HTERT RPE-1 (cell line): ENCODE results near the gene TOX3.

Source experiments
- in situ Hi-C: fragments of 300-500 bp; cut with MboI; formaldehyde crosslinking; loops from 4 replicates; pipeline ENCODE4 v1.14.3; 2020; ENCODE audit warnings: low sequenced_read_pairs

The TOX3 gene

DNA sequence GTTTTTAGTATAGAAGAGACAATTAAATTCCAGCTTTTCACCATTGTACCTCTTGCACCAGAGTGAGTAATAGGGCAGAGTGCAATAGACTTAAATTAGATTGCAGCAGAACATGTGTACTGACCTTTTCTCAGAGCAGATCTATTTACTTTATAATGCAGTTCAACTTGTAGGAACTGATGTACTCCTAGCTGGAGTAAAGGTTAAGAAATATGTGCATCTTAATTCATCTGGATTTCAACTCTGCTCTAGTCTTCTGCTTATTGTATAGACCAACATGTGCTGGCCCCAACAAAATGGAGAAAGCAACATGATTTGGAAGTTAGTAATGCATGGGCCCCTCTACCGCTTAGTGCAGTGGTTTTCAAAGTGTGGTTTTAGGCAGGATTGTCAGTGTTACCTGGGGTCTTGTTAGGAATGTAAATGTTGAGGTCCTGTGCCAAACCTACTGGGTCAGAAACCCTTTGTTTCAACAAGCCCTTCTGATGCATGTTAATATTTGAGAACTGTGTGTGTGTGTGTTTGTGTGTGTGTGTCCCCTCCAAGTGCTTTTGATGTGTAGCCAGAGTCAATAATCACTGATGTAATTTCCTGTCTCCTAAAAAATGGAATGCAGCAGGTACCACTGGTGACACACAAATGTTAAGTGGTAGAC, 138.6 kb downstream of the TOX3 start:
- in situ Hi-C loops: no loop called here

DNA sequence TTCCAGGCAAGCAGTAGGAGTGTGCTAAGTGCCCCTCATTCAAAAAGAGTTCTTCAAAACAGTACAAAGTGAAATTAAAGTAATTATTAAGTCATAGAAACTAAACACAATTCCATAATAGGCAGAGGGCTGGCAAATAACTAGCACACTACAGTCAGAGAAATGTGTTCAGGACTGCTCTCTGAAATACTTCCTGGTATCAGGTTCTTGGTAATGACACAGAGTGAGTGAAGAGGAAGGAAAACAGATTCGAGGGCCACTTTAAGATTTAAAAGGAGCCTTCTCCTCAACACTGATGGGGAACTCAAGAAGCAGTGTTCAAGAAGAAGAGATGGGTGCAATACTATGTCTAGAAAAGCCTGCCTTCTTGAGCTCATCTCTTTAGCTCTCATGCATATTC, 139.2 kb downstream of the TOX3 start:
- in situ Hi-C loops: no loop called here

DNA sequence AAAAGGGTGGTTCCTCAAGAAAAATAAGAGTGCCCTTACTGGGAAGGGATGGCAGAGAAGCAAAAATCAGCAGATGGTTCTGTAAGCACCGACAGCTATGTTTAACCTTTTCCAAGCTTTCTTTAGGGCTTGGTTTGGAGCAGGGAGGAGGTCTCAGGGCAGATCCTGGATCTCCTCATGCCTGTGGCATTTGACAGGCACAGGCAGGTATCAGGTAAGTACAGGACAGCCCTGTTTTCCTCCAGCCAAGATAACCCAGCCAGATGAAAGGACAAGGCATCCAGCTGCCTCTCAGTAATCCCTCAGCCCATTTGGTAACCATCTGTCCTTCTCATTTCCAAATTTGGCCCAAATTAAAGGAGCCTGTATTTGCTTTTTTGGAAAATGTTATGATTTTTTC, 141.5 kb downstream of the TOX3 start:
- in situ Hi-C loops: no loop called here

DNA sequence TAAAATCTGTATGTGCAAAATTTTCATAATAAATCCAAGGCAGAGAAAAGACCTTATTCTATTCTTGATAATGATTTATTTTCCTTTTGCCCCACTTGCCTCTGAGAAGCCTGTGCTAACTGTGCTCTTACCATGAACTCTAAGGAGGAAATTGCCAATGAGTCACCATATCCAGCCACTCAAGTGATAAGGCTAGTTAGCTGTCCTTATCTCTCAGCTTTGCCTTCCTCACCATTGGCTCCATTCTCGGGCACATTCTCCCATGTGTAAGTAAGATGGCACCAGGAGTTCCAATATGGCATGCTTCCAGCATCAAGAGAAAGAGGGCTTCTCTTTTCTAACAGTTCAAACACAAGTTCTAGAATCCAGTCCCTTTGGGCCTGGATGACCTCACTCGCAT, 142.4 kb downstream of the TOX3 start:
- in situ Hi-C loops: no loop called here

DNA sequence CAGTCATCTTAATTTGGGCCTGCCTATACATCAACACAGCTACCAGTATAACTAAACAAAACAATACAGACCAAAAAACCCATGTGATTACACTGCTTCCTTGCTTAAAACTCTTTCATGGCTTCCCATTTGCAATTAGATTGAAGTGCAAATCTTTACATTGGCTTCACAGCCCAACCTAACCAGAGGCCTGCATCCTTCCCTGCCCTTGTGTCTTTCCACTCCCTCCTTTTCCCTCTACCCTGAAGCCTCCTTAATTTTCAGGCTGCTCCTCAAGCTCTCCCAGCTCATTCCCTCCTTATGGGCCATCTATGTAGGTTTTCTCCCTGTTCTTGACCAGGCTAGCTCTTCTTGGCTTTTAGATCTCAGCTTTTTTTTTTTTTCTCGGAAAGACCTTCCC, 147.8 kb downstream of the TOX3 start:
- in situ Hi-C loops: no loop called here

DNA sequence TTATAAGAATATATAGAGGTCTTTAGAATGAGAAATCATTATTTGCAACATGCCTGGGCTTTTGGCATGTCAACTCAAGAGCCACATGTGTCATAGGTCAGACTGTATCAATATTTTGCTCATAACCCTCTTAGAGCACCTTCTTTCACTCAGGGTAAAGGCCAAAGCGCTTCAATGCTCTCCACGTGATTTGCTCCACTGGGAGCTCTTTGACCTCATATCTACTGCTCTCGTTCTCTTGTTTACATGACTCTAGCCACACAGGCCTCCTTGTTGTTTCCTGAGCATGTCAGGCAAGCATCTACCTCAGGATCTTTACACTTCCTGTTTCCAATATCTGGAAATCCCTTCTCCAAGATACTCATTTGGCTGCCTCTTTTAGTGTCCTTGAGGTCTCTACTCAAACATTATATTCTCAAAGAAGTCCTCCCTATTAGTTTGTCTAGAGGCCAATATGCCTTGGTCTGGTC, 148.4 kb downstream of the TOX3 start:
- in situ Hi-C loops: no loop called here

DNA sequence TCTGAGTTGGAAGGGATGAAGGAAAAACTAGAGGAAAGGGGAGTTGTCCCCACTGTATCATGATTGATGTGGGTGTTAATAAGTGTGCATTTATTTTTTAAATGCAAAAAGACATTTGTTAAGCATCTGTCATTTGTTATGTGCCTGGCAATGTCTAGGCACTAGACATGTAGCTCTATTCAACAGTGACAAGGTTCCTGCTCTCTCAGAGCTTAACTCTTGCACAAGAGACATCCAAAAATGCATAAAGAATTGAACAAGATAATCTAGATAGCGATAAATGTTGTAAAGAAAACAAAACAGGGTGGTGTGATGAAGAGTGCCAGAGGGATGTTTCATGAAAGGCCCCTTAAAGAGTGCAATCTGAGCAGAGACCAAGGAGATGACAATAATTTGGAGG, 148.9 kb downstream of the TOX3 start:
- in situ Hi-C loops: no loop called here

DNA sequence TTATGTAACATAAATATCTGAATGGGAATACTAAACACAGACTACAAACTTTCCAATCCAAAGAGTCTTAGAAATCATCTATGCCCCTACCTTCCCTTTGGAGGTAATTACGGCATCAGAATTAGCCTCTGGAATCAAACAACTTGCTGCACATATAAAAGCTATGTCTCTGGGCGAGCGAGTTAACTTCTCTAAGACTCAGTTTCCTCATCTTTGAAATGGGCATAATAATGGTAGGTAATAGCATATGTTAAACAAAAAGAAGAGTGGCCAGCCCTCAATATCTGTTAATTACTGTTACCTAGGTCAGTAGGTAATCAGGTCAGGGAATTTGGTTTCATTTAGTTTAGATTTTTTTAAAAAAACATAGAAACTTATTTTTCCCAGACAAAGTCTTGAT, 153.5 kb downstream of the TOX3 start:
- in situ Hi-C loops: no loop called here

DNA sequence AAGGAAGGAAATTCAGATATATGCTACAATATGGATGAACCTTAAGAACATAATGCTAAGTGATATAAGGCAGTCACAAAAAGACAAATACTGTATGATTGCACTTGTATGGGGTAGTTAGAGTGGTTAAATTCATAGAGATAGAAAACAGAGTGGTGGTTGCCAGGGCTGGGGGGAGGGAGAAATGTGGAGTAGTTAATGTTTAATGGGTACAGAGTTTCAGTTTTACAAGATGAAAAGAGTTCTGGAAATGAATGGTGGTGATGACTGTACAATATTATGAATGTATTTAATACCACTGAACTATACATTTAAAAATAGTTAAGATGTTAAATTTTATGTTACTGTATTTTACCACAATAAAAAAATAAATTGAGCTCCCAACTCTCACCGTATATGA, 157.9 kb downstream of the TOX3 start:
- in situ Hi-C loops: no loop called here
